Measurements from ENCODE around the gene PHB1. TPM values are rescaled to one million over a fixed set of nuclear protein-coding genes. Genes with fewer than 3 reads are reported as not detected.

PHB1 gene
- total RNA-seq, 1 experiment from 2014 or later, result 367 TPM

DNA sequence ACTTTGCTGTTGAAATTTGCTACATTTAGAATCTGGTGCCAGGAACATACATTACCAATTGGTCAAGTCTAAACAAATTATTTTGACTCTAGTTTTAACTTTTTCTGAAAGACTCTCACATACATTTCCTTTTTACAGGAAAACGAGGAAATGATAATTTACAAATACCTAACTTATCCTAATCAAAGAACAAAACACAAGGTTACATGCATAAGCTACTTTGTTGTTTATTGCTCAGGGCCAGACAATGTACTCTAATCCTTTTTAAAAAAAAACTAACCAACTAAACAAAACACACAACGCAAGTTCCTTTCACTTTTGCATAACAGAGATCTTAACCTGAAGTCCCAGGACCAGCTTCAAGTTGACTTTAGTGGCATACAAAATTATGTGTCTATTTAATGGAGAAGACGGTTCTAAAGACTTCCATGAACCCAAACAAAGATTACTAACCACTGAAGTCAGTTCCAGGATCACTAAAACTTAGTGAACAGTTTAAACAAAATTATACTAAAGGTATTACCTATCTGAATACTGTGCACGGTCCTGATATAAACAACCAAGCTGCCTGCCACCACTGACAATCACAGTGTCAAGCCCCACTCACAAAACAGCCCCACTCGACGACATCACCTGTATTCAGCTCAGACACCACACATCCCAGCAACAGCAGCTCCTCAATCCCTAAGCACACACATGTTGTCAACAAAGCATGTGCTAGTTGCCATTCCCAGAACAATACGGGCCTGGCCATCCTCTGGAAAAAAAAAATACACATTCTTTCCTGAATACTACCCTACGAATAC lies 54.5 kb downstream of the PHB1 start:
- Histone ChIP-seq H3K36me3 (ENCODE audit: control insufficient read depth, insufficient read depth, low read length) (no peaks in the 10 kb centered on the region; the same call in 1 of the 2 replicates), H3K27me3 (ENCODE audit: control insufficient read depth, insufficient read depth, low read length) (no peaks in the 10 kb centered on the region), H3K4me3 (ENCODE audit: low read depth in 2 of 2, low read length in 2 of 2) (peak overlapping the region; percentile 83 to 89), H3K27ac (ENCODE audit: low read length) (peak overlapping the region; percentile 75), H3K9me3 (ENCODE audit: control insufficient read depth, insufficient read depth, low read depth, low read length) (no peaks in the 10 kb centered on the region), H3K4me1 (ENCODE audit: control insufficient read depth, insufficient read depth, low read length) (peaks cover 32% of the 10 kb centered on the region)
- CTCF ChIA-PET, result interaction anchor here (0.6 to 0.7 kb wide), 2 partner anchors 18 to 88 kb away, joined by 4 to 5 read pairs; no protein-coding TSS in a partner anchor
- in situ Hi-C loops (cut with HindIII; ENCODE audit: low pct_unique_long_range_greater_than_20kb, low sequenced_read_pairs), result no loop called here
- no peak for ATAC-seq
- no peak for TF ChIP-seq TCF7L2 (IDR thresholded peaks at IDR 0.05; ENCODE audit: low read depth, low read length)
- intact Hi-C loops (cut with micrococcal nuclease; ENCODE audit: unreplicated experiment), result no loop called here
- no peak for DNase-seq (ENCODE audit: low read depth, low spot score)
- POLR2A ChIA-PET, result no interaction called here
- BruUV-seq (replicated peaks), result TSS peak; percentile 53

DNA sequence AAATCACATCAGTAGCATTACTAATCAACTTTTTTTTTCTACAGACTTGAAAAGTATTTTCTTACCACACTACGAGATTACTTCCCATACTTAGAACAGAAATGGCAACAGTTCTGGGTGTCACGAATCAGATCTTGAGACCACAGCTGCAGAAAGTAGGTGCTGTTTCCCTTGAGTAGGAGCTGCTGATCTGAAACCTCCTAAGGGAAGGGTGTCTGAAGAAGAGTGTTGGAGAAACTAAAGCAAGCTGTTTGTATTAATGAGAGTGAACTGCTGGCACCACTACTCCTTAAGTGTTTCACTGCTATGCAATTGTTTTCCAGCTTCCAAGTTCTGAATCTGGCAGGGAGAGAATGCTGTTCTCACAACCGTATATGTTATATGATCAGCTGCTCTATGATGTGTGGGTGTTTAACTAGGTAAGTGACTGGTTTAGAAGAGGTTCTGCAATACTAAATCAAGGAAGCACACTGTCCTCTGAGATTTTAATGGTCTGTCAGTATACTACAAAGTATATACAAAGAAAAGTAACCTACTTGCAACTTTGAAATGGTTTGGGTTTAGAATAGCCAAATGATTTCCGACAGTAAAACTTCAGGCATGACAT lies 55.9 kb downstream of the PHB1 start:
- no peak for DNase-seq (ENCODE audit: low read depth, low spot score)
- TF ChIP-seq POLR2AphosphoS5 (IDR thresholded peaks at IDR 0.05; ENCODE audit: low read depth, low read length) (no peak), SIN3A (IDR thresholded peaks at IDR 0.05; ENCODE audit: borderline replicate concordance, insufficient read depth, low read depth, low read length) (no peak), TCF7L2 (IDR thresholded peaks at IDR 0.05; ENCODE audit: low read depth, low read length) (no peak), CTCF (IDR thresholded peaks at IDR 0.05) (no peak)
- TF ChIP-seq, protein P1, sequence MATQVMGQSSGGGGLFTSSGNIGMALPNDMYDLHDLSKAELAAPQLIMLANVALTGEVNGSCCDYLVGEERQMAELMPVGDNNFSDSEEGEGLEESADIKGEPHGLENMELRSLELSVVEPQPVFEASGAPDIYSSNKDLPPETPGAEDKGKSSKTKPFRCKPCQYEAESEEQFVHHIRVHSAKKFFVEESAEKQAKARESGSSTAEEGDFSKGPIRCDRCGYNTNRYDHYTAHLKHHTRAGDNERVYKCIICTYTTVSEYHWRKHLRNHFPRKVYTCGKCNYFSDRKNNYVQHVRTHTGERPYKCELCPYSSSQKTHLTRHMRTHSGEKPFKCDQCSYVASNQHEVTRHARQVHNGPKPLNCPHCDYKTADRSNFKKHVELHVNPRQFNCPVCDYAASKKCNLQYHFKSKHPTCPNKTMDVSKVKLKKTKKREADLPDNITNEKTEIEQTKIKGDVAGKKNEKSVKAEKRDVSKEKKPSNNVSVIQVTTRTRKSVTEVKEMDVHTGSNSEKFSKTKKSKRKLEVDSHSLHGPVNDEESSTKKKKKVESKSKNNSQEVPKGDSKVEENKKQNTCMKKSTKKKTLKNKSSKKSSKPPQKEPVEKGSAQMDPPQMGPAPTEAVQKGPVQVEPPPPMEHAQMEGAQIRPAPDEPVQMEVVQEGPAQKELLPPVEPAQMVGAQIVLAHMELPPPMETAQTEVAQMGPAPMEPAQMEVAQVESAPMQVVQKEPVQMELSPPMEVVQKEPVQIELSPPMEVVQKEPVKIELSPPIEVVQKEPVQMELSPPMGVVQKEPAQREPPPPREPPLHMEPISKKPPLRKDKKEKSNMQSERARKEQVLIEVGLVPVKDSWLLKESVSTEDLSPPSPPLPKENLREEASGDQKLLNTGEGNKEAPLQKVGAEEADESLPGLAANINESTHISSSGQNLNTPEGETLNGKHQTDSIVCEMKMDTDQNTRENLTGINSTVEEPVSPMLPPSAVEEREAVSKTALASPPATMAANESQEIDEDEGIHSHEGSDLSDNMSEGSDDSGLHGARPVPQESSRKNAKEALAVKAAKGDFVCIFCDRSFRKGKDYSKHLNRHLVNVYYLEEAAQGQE (IDR thresholded peaks at IDR 0.05; ENCODE audit: insufficient read depth in 1 of 2, low read depth in 2 of 2, low read length in 1 of 2), result no peak
- ChIA-PET POLR2A (no interaction called here), CTCF (no interaction called here)
- BruUV-seq (replicated peaks), result no TSS peak
- peaks cover 32% of the 10 kb centered on the region for H3K4me1 ChIP-seq (ENCODE audit: control insufficient read depth, insufficient read depth, low read length)
- H3K4me3 ChIP-seq (ENCODE audit: low read depth in 2 of 2, low read length in 2 of 2), result no peak overlapping the region
- ATAC-seq, result no peak
- no peaks in the 10 kb centered on the region for H3K9me3 ChIP-seq (ENCODE audit: control insufficient read depth, insufficient read depth, low read depth, low read length)
- no peaks in the 10 kb centered on the region for H3K27me3 ChIP-seq (ENCODE audit: control insufficient read depth, insufficient read depth, low read length)
- in situ Hi-C loops (cut with HindIII; ENCODE audit: low pct_unique_long_range_greater_than_20kb, low sequenced_read_pairs), result no loop called here
- H3K27ac ChIP-seq (ENCODE audit: low read length), result peak overlapping the region; percentile 44
- no peaks in the 10 kb centered on the region; the same call in 1 of the 2 replicates for H3K36me3 ChIP-seq (ENCODE audit: control insufficient read depth, insufficient read depth, low read length)
- intact Hi-C loops (cut with micrococcal nuclease; ENCODE audit: unreplicated experiment), result no loop called here
